Smooth muscle cell (in vitro differentiated cells): ENCODE results near the gene NBEAL2. TPM values are rescaled to one million over a fixed set of nuclear protein-coding genes. Genes with fewer than 3 reads are reported as not detected.

Source experiments
- DNase-seq: peaks from one replicate; lab custom pipeline; 2025; ENCODE audit not compliant: unreplicated experiment; lab: John Stamatoyannopoulos, UW
- H2AFZ ChIP-seq: fragments of 200-600 bp; sonication (generic); 2 replicates; pipeline ENCODE4 v1.6.0; 2016; ENCODE audit warnings: antibody characterized with exemption, low read depth, mild to moderate bottlenecking
- H3F3A ChIP-seq: fragments of 200-600 bp; sonication (generic); 2 replicates; pipeline ENCODE4 v1.6.0; 2017; ENCODE audit warnings: antibody characterized with exemption, low read depth
- H3K27ac ChIP-seq: fragments of 200-600 bp; sonication (generic); 2 replicates; pipeline ENCODE4 v1.5.1; 2016; ENCODE audit warnings: low read depth, mild to moderate bottlenecking
- H3K27me3 ChIP-seq: fragments of 200-600 bp; sonication (generic); 2 replicates; pipeline ENCODE4 v1.6.1; 2016; ENCODE audit warnings: low read depth, mild to moderate bottlenecking
- H3K36me3 ChIP-seq: fragments of 200-600 bp; sonication (generic); 2 replicates; pipeline ENCODE4 v1.5.1; 2016; ENCODE audit warnings: low read depth
- H3K4me1 ChIP-seq: fragments of 200-600 bp; sonication (generic); 2 replicates; pipeline ENCODE4 v1.5.1; 2016; ENCODE audit warnings: low read depth
- H3K4me2 ChIP-seq: fragments of 200-600 bp; sonication (generic); 2 replicates; pipeline ENCODE4 v1.6.0; 2016; ENCODE audit warnings: mild to moderate bottlenecking
- H3K4me3 ChIP-seq: fragments of 200-600 bp; sonication (generic); 2 replicates; pipeline ENCODE4 v1.5.1; 2016; ENCODE audit warnings: mild to moderate bottlenecking
- H3K79me2 ChIP-seq: fragments of 200-600 bp; sonication (generic); 2 replicates; pipeline ENCODE4 v1.6.0; 2016; ENCODE audit warnings: low read depth, mild to moderate bottlenecking
- H3K9ac ChIP-seq: fragments of 200-600 bp; sonication (generic); 2 replicates; pipeline ENCODE4 v1.6.0; 2016; ENCODE audit warnings: low read depth
- H3K9me3 ChIP-seq: fragments of 200-600 bp; sonication (generic); replicated peaks from 2 replicates; pipeline ENCODE4 v1.5.1; 2016; ENCODE audit warnings: low read depth
- H4K20me1 ChIP-seq: fragments of 200-600 bp; sonication (generic); 2 replicates; pipeline ENCODE4 v1.6.0; 2016; ENCODE audit warnings: low read depth
- WGBS: methylation state at CpG from one replicate; pipeline ENCODE4 v1.1.7; 2016; ENCODE audit warnings: low lambda C conversion rate; 5-methylcytosine and 5-hydroxymethylcytosine counted together
- polyA plus RNA-seq: library from polyadenylated mRNA; unstranded; fragments of >200 nt; fragmentation: Nextera tagmentation; extraction: Ambion mirVana; gene quantifications from 2 replicates; pipeline ENCODE4 v1.2.1, GENCODE V29; 2016
- total RNA-seq: library from RNA; depleted of rRNA; stranded (reverse); fragments of >200 nt; gene quantifications from 2 replicates; pipeline ENCODE4 v1.2.3, GENCODE V29; 2014
- TF ChIP-seq, protein P1 (sequence below): fragments of 200-600 bp; sonication (generic); IDR thresholded peaks from 2 replicates; pipeline ENCODE4 v1.5.1; 2017; ENCODE audit warnings: borderline replicate concordance, mild to moderate bottlenecking, antibody characterized with exemption; ENCODE audit not compliant: insufficient read depth, poor library complexity, severe bottlenecking

NBEAL2 gene
- total and polyA plus RNA-seq, 2 experiments from 2014 or later: 4.1 to 11.9 TPM

DNA sequence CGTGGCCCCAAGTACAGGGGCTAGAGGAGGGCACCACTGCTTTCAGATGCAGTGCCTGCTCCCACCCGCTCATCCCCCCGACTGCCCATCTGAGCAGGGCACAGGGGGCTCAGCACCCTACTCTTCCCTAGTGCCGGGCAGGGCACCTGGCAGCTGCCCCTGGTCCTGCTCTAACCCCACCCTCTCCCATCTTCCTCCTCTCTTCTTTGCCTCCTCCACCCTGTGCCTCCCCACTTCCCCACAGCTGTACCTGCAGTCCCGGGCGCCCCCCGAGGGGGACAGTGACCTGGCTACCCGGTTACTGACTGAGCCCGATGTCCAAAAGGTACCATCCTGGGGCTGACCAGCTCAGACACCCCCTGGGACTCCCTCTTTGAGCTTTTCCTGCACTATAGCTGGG, 12.8 kb downstream of the NBEAL2 start:
- DNase-seq: no peak
- Histone ChIP-seq H3F3A (no peaks in the 10 kb centered on the region), H3K27ac (no peak overlapping the region), H3K4me1 (peaks cover 1% of the 10 kb centered on the region), H3K9me3 (no peaks in the 10 kb centered on the region), H3K36me3 (no peaks in the 10 kb centered on the region), H2AFZ (no peak overlapping the region), H3K4me3 (no peak overlapping the region), H3K9ac (no peak overlapping the region), H3K79me2 (no peaks in the 10 kb centered on the region), H4K20me1 (no peaks in the 10 kb centered on the region), H3K27me3 (no peaks in the 10 kb centered on the region), H3K4me2 (no peak overlapping the region)
- TF ChIP-seq, protein P1, sequence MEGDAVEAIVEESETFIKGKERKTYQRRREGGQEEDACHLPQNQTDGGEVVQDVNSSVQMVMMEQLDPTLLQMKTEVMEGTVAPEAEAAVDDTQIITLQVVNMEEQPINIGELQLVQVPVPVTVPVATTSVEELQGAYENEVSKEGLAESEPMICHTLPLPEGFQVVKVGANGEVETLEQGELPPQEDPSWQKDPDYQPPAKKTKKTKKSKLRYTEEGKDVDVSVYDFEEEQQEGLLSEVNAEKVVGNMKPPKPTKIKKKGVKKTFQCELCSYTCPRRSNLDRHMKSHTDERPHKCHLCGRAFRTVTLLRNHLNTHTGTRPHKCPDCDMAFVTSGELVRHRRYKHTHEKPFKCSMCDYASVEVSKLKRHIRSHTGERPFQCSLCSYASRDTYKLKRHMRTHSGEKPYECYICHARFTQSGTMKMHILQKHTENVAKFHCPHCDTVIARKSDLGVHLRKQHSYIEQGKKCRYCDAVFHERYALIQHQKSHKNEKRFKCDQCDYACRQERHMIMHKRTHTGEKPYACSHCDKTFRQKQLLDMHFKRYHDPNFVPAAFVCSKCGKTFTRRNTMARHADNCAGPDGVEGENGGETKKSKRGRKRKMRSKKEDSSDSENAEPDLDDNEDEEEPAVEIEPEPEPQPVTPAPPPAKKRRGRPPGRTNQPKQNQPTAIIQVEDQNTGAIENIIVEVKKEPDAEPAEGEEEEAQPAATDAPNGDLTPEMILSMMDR: no peak
- 92% methylated on average over 9 of the region's 9 CpGs for WGBS

GRCh38 chr3:46993292-46993691, 13.8 kb downstream of the NBEAL2 start:
- no peak overlapping the region for H3K4me2 ChIP-seq
- H3K27ac ChIP-seq: no peak overlapping the region
- H3K9me3 ChIP-seq: no peaks in the 10 kb centered on the region
- H3K4me1 ChIP-seq: no peaks in the 10 kb centered on the region
- no peaks in the 10 kb centered on the region for H3K79me2 ChIP-seq
- no peak overlapping the region for H3K4me3 ChIP-seq
- WGBS: 81% methylated on average over 2 of the region's 2 CpGs
- H3K27me3 ChIP-seq: no peaks in the 10 kb centered on the region
- H3K36me3 ChIP-seq: no peaks in the 10 kb centered on the region
- no peaks in the 10 kb centered on the region for H4K20me1 ChIP-seq
- H3F3A ChIP-seq: no peaks in the 10 kb centered on the region
- TF ChIP-seq, protein P1: no peak
- no peak overlapping the region for H2AFZ ChIP-seq
- no peak overlapping the region for H3K9ac ChIP-seq
- no peak for DNase-seq

GRCh38 chr3:46993986-46994385, 14.5 kb downstream of the NBEAL2 start:
- 91% methylated on average over 7 of the region's 7 CpGs for WGBS
- no peak for DNase-seq
- H3F3A ChIP-seq: no peaks in the 10 kb centered on the region
- H3K9ac ChIP-seq: no peak overlapping the region
- TF ChIP-seq, protein P1: no peak
- H2AFZ ChIP-seq: no peak overlapping the region
- no peaks in the 10 kb centered on the region for H3K79me2 ChIP-seq
- no peaks in the 10 kb centered on the region for H3K36me3 ChIP-seq
- no peaks in the 10 kb centered on the region for H3K4me1 ChIP-seq
- H4K20me1 ChIP-seq: no peaks in the 10 kb centered on the region
- H3K9me3 ChIP-seq: no peaks in the 10 kb centered on the region
- H3K27ac ChIP-seq: no peak overlapping the region
- H3K4me3 ChIP-seq: no peak overlapping the region
- H3K4me2 ChIP-seq: no peak overlapping the region
- H3K27me3 ChIP-seq: no peaks in the 10 kb centered on the region
